Measurements from ENCODE around the gene SEMA3A.

DNA sequence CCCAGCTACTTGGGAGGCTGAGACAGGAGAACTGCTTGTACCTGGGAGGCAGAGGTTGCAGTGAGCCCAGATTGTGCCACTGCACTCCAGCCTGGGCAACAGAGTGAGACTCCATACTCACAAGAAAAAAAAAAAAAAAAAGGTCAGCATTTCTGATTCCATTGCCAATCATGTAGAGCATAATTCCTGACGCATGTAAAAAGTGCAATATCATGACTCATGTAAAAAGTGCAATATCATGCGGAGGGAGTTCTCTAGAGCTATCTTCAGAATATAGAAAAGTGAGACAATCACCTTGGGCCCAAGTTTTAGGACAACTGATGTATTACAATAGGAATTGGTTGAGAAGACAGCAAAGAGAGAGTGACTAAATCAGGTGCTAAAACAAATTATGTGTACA is 85.8 kb downstream of the SEMA3A start:
- TF ChIP-seq ARNTL (CRISPR knock-in tag; IDR thresholded peaks at IDR 0.05; ENCODE audit: borderline replicate concordance, low read depth) (no peak), OSR1 (CRISPR knock-in tag; IDR thresholded peaks at IDR 0.05) (no peak), SNAI2 (CRISPR knock-in tag; IDR thresholded peaks at IDR 0.05) (no peak)
